Posterior vena cava (tissue), 2 donors: ENCODE data around the gene SPDYA. TPM values are rescaled to one million over a fixed set of nuclear protein-coding genes. Genes with fewer than 3 reads are reported as not detected.
"Not testable (repeated sequence)": the region's sequence is repeated elsewhere in the genome, so short reads cannot be mapped to it uniquely, and the experiment has no call there.

Experiments
- DNase-seq: peaks from one replicate; pipeline ENCODE4 v3.0.0-alpha.2; 2020; ENCODE audit warnings: low spot score
- intact Hi-C, 2 donors: fragments of 100-400 bp; cut with DNase I; formaldehyde crosslinking; loops; one replicate each; pipeline versions ENCODE4 v1.14.1 to v1.14.2; 2022 to 2023
- long read RNA-seq, 2 donors: library from polyadenylated mRNA; unstranded; transcript quantifications; one replicate each; pipeline ENCODE4 v2.0.0, GENCODE V29; 2020 to 2021
- total RNA-seq, 2 donors: library from RNA; stranded (reverse); fragmentation: NEBNext Ultra II Directional; extraction: Animal tissue kit (Norgen Biotek cat#: 25700); gene quantifications; one replicate each; pipeline ENCODE4 v1.2.1, GENCODE V29; 2021
- donor health status: DM: yes; HTN: yes; CAD: no.
- donor health status: DM: yes; HTN: yes; CAD: no.

The SPDYA gene
- total RNA-seq: 1 to 10 TPM in 1 of 2 donors, under 1 TPM in 1; 0.86 to 1.7 TPM
- long read RNA-seq, donor 1, partial matches to known transcripts: 0 of 9 reads
- long read RNA-seq, donor 1, other reads (novel, unspliced or antisense): 9 of 9 reads
- long read RNA-seq, donor 2, partial matches to known transcripts: 0 of 26 reads
- long read RNA-seq, donor 2, other reads (novel, unspliced or antisense): 26 of 26 reads

- peak; percentile 90 for DNase-seq
- intact Hi-C loops: no loop called here
Measured at GRCh38 chr2:28810384-28811285, at the start of gene SPDYA. SPDYA (plus strand) TSS chr2:28810834; CDS start chr2:28816015, 5,181 bp downstream.

DNA sequence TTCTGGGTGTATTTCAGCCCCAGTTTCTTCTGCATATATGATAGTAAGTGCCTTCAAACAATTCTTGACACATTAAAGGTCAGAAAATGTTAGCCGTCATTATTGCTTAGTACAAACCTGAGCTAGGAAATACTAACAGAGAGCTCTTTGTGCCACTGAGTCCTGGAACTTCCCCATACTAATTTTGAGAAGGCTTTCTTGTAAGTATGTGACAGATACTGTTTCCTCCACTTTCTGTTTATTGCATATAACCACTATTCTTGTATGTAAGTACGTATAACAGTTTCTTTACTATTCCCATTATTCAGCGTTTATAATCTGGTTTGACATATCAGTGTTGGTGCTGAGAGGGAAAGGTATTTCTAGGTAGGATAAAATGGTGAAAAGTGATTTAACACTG, 49.2 kb upstream of the SPDYA start:
- intact Hi-C loops: no loop called here
- DNase-seq: no peak

DNA sequence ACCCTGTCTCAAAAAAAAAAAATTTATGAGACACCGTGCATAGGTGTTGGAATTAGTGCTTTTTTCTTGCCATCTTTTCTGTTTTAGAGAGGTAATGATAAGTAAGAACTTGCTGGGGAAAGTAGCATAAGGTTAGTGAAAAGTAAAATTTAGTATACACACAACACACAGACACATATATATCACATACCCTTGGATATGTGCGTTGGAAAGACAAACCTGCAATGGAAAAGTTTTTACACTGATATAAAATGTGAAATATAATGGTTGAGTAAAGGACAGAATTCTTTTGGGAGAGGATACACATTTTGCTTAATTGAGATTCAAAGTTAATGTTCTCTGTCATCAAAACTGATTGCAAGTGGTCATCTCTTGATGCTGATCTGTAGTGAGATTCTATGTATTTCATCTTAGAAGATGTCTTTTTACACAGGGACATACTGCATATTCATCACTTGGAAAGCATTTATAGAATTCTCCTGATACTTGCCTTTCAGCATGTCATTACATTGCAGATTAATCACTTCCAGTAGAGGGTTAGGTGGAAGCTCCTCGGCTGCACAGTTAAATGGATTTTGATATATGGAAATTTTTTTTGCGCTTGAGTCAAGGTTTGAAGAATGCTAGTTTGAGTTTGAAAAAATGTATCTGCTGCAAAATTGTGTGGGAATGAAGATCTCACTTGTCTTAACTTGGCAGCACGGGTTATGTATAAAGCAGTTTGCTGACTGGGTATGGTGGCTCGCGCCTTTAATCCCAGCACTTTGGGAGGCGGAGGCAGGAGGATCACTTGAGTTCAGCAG, 45.5 kb upstream of the SPDYA start:
- intact Hi-C loops: no loop called here

GRCh38 chr2:28766070-28766469, 44.6 kb upstream of the SPDYA start:
- no peak for DNase-seq
- intact Hi-C loops: no loop called here

More for the DNA sequence above, 45.5 kb upstream of the SPDYA start:
- no peak for DNase-seq

- no peak for DNase-seq
- intact Hi-C loops: no loop called here
Measured at GRCh38 chr2:28767337-28767736, 43.3 kb upstream of the SPDYA start.

DNA sequence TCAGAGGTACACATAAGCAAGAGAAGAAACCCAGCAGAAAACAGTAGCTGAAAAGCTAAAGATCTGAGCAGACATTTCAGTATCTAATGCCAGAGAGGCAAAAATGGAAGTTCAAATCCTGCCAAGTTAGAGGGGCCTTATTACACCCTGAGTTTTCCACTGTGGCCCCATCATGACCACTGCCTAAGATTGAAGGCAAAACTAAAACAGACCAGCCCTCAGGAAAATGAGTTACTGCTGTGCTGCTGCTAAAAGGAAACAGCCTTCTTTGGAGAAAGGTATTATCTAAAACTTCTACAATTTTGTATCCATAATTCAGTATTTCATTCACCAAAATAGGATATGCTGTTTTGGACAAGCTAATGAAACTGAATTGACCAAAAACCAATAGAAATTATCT, 42.2 kb upstream of the SPDYA start:
- DNase-seq: no peak
- intact Hi-C loops: no loop called here

DNA sequence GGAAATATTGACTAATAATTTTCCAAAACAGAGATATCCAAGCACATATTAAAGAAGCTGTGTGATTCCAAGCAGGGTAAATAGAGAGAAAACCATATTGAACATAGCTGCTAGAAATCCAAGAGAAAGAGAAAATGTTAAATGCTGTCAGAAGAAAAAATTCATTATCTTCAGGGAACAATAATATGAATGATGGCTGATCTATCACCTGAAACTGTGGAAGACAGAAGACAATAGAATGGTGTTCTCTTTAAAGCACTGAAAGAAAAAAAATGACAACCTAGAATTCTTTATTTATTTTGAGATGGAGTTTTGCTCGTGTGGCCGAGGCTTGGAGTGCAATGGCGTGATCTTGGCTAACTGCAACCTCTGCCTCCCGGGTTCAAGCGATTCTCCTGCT, 41.7 kb upstream of the SPDYA start:
- no peak for DNase-seq
- intact Hi-C loops: no loop called here

GRCh38 chr2:28772351-28772750, 38.3 kb upstream of the SPDYA start:
- intact Hi-C loops: no loop called here
- no peak for DNase-seq

GRCh38 chr2:28776471-28776870, 34.2 kb upstream of the SPDYA start:
- DNase-seq: no peak
- intact Hi-C loops: no loop called here

DNA sequence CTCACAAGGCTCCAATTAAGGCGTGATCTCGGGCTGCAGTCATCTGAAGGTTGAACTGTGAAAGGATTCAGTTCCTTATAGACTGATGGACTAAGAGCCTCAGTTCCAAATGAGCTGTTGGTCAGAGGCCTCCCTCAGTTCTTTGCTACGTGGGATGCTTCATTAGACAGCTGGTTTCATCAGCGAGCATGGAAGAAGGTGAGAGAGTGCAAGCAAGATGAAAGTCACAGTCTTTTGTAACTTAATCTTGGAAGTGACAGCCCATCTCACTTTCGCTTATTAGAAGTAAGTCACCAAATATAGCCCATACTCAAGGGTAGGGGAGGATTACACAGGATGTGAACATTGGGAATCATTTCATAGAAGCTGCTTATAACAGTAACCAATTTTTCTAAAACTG, 32.2 kb upstream of the SPDYA start:
- intact Hi-C loops: no loop called here
- DNase-seq: no peak

DNA sequence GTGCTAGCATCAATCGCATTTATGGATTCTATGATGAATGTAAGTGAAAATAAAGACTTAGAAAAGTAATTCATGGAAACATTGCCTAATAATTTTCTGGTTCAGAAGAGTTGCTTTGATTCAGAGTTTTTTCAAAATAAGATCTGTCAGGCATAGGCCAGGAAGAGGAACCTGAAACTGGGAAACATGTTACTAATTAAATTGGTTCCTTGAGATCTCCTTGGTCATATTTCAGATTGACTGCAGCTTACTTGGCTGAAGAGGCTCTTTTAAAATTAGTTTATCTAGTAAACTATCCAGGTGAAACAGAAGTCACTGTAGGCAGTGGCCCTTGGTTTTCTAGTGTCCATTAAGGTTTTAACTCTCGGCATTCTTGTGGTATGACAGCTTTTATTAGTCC, 31.6 kb upstream of the SPDYA start:
- intact Hi-C loops: no loop called here
- DNase-seq: no peak

DNA sequence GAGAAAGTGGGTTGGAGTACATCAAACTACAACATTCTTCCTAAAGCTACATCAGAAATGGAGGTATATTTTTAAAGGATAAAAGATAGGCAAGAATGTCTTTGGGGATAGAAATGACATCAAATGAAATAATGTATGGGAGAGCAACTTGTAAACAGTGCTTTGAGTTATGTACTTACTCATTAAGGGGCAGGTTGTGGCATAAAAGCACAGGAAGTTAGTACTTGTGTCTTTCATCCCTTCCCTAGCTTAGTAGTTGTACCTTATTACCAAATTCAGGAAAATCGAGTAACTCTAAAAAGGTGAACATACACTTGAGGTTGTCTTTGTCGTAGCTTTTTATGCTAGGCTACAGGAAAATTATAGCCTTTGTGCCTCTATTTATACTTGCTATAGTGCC, 30.1 kb upstream of the SPDYA start:
- DNase-seq: no peak
- intact Hi-C loops: no loop called here

- no peak for DNase-seq
- intact Hi-C loops: no loop called here
Measured at GRCh38 chr2:28782423-28782822, 28.2 kb upstream of the SPDYA start.

- not testable (repeated sequence) for DNase-seq
Measured at GRCh38 chr2:28784570-28784969, 26.1 kb upstream of the SPDYA start.

DNA sequence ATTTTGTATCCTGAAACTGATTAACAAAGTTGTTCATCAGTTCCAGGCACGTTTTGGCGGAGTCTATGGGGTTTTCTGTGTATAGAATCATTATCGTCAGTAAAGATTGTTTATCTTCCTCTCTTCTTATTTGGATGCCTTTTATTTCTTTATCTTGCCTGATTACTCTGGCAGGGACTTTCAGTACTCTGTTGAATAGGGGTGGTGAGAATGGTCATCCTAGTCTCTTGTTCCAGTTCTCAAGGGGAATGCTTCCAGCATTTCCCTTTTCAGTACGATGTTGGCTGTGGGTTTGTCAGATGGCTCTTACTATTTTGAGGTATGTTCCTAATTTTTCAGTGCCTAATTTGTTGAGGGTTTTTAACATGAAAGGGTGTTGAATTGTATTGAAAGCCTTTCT, 14.0 kb upstream of the SPDYA start:
- intact Hi-C loops: no loop called here
- DNase-seq: no peak

More at GRCh38 chr2:28784570-28784969, 26.1 kb upstream of the SPDYA start:
- intact Hi-C loops: not testable (repeated sequence)

DNA sequence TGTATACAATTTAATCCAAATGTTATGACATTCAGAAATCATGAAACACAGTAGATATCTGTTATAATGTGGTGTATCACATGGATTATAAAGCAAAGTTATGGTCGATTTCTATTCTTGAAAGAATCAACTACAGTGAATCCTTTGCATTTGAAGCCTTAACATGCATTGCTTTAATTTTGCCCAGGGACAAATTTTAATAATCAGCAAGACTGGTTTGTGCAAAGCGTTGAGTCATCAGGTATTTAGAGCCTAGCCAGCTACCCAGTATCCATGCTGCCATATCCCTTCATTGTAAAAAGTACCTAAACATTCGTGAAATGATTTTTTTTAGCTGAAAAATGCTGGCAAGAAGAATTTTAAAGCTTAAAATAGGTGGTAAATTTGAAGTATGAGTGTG, 8.9 kb upstream of the SPDYA start:
- intact Hi-C loops: no loop called here
- no peak for DNase-seq

DNA sequence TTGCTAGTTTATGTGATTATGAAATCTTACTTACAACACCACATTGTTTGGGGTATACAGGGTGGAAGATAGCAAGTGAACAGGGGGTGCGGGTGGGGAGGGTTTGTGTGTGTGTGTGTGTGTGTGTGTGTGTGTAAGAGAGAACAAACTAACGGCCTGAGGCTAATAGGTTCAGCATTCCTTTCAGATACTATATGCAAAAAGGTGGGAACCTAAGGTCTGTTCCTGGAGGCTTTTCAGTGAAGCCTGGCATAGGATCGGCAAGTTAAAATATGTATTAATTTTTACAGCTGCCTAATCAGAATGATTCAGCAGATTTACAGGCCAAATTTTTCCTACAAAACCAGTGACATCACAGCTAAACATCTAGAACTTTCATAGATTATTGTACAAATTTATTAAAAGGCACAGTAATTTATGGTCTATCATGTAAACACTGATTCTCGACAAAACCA, 7.6 kb upstream of the SPDYA start:
- DNase-seq: no peak
- intact Hi-C loops: no loop called here

GRCh38 chr2:28809927-28810326, 707 bp upstream of the SPDYA start:
- DNase-seq: no peak
- intact Hi-C loops: no loop called here

GRCh38 chr2:28818053-28818452, 7.4 kb downstream of the SPDYA start:
- intact Hi-C loops: no loop called here
- DNase-seq: no peak
